Liver (tissue), 9 donors: ENCODE results near the gene YIPF5. TPM values are rescaled to one million over a fixed set of nuclear protein-coding genes. Genes with fewer than 3 reads are reported as not detected.

ENCODE experiments used
- DNase-seq: peaks from one replicate; pipeline ENCODE4 v3.0.0-alpha.2; 2017; ENCODE audit warnings: low spot score
- H3K27ac ChIP-seq, 2 donors: one replicate each; pipeline ENCODE4 v1.7.0; 2013; ENCODE audit warnings: inconsistent platforms in 2 of 2, low read length in 2 of 2, control low read depth in 1 of 2, low read depth in 1 of 2, mild to moderate bottlenecking in 1 of 2
- H3K27me3 ChIP-seq, 4 donors: one replicate each; pipeline versions ENCODE4 v1.6.1 to v1.7.0; 2013; ENCODE audit warnings: low read length in 3 of 4, inconsistent platforms in 1 of 4, mild to moderate bottlenecking in 1 of 4, moderate library complexity in 1 of 4; ENCODE audit not compliant: control insufficient read depth in 4 of 4, insufficient read depth in 4 of 4
- H3K36me3 ChIP-seq, 4 donors: one replicate each; pipeline versions ENCODE4 v1.6.1 to v1.7.0; 2013; ENCODE audit warnings: low read length in 3 of 4, mild to moderate bottlenecking in 3 of 4, low read depth in 1 of 4, moderate library complexity in 1 of 4; ENCODE audit not compliant: control insufficient read depth in 4 of 4, insufficient read depth in 3 of 4
- H3K4me1 ChIP-seq, 4 donors: one replicate each; pipeline versions ENCODE4 v1.6.1 to v1.7.0; 2013; ENCODE audit warnings: low read length in 3 of 4, mild to moderate bottlenecking in 3 of 4, moderate library complexity in 1 of 4; ENCODE audit not compliant: control insufficient read depth in 4 of 4, insufficient read depth in 4 of 4
- H3K4me3 ChIP-seq, 3 donors: one replicate each; pipeline versions ENCODE4 v1.6.1 to v1.7.0; 2013; ENCODE audit warnings: low read length in 3 of 3, control low read depth in 1 of 3, low read depth in 1 of 3, mild to moderate bottlenecking in 1 of 3
- H3K9ac ChIP-seq, 2 donors: one replicate each; pipeline ENCODE4 v1.7.0; 2013; ENCODE audit warnings: low read length in 2 of 2, mild to moderate bottlenecking in 2 of 2, moderate library complexity in 2 of 2, control low read depth in 1 of 2, low read depth in 1 of 2
- H3K9me3 ChIP-seq, 4 donors: one replicate each; pipeline versions ENCODE4 v1.6.1 to v1.7.0; 2013; ENCODE audit warnings: low read length in 3 of 4; ENCODE audit not compliant: control insufficient read depth in 4 of 4
- ATF3 ChIP-seq: IDR thresholded peaks from 2 replicates; pipeline ENCODE4 v1.6.1; 2016; ENCODE audit warnings: antibody characterized with exemption
- CTCF ChIP-seq: fragments of 150-350 bp; IDR thresholded peaks from 2 replicates; pipeline ENCODE4 v1.5.1; 2017; ENCODE audit warnings: improper control_type of control experiment, low read depth, low read length; ENCODE audit not compliant: missing input control
- EGR1 ChIP-seq, 2 donors: IDR thresholded peaks; 2 replicates each; pipeline ENCODE4 v1.6.1; 2016 to 2018; ENCODE audit warnings: antibody characterized with exemption in 2 of 2, low read depth in 2 of 2
- FOXA1 ChIP-seq: IDR thresholded peaks from 2 replicates; pipeline ENCODE4 v1.6.1; 2016; ENCODE audit warnings: antibody characterized with exemption
- FOXA2 ChIP-seq: IDR thresholded peaks from 2 replicates; pipeline ENCODE4 v1.6.1; 2016; ENCODE audit warnings: antibody characterized with exemption
- GABPA ChIP-seq, 2 donors: IDR thresholded peaks in 1 of 2; conservative IDR thresholded peaks in 1 of 2; 2 replicates each; pipeline ENCODE4 v1.6.1; 2016; ENCODE audit warnings: antibody characterized with exemption in 2 of 2, mild to moderate bottlenecking in 1 of 2, moderate library complexity in 1 of 2
- HNF4A ChIP-seq, 2 donors: conservative IDR thresholded peaks; 2 replicates each; pipeline ENCODE4 v1.6.1; 2016; ENCODE audit warnings: antibody characterized with exemption in 2 of 2, mild to moderate bottlenecking in 2 of 2
- HNF4G ChIP-seq: IDR thresholded peaks from 2 replicates; pipeline ENCODE4 v1.6.1; 2016; ENCODE audit warnings: antibody characterized with exemption
- JUND ChIP-seq, 2 donors: IDR thresholded peaks; 2 replicates each; pipeline ENCODE4 v1.6.1; 2016; ENCODE audit warnings: antibody characterized with exemption in 2 of 2
- MAX ChIP-seq: IDR thresholded peaks from 2 replicates; pipeline ENCODE4 v1.6.1; 2016; ENCODE audit warnings: antibody characterized with exemption
- NR2F2 ChIP-seq: IDR thresholded peaks from 2 replicates; pipeline ENCODE4 v1.6.1; 2016; ENCODE audit warnings: antibody characterized with exemption
- RAD21 ChIP-seq, 2 donors: IDR thresholded peaks; 2 replicates each; pipeline ENCODE4 v1.6.1; 2016; ENCODE audit warnings: antibody characterized with exemption in 2 of 2, mild to moderate bottlenecking in 2 of 2
- REST ChIP-seq: IDR thresholded peaks from 2 replicates; pipeline ENCODE4 v1.6.1; 2016; ENCODE audit warnings: antibody characterized with exemption, mild to moderate bottlenecking
- RXRA ChIP-seq, 2 donors: IDR thresholded peaks; 2 replicates each; pipeline ENCODE4 v1.6.1; 2017 to 2018; ENCODE audit warnings: antibody characterized with exemption in 2 of 2, mild to moderate bottlenecking in 1 of 2
- SP1 ChIP-seq: IDR thresholded peaks from 2 replicates; pipeline ENCODE4 v1.6.1; 2018; ENCODE audit warnings: antibody characterized with exemption, mild to moderate bottlenecking
- TAF1 ChIP-seq: conservative IDR thresholded peaks from 2 replicates; pipeline ENCODE4 v1.6.1; 2016; ENCODE audit warnings: antibody characterized with exemption, mild to moderate bottlenecking
- ZBTB33 ChIP-seq: IDR thresholded peaks from 2 replicates; pipeline ENCODE4 v1.6.1; 2016; ENCODE audit warnings: antibody characterized with exemption
- WGBS: extraction: QIAGEN DNeasy Blood & Tissue Kit; methylation state at CpG from one replicate; pipeline ENCODE4 v1.1.7; 2013; 5-methylcytosine and 5-hydroxymethylcytosine counted together
- polyA plus RNA-seq, 2 donors: library from polyadenylated mRNA; stranded (reverse) in 1 of 2; unstranded in 1 of 2; fragments of 200-250 nt in 1 of 2; fragments of >200 nt in 1 of 2; fragmentation: Nextera tagmentation in 1 of 2; extraction: Ambion mirVana in 1 of 2; gene quantifications; one replicate each; pipeline versions ENCODE4 v1.2.1 to v1.2.3, GENCODE V29; 2013 to 2015
- total RNA-seq, 2 donors: library from RNA; depleted of rRNA; stranded (reverse); fragments of >200 nt; gene quantifications; one replicate each; pipeline ENCODE4 v1.2.3, GENCODE V29; 2014
- donor health status: healthy.
- donor health status: healthy.
- donor health status: healthy.
- donor health status: healthy.
- donor health status: healthy.

Gene YIPF5
- total and polyA plus RNA-seq, 4 donors: 18.7 to 43.1 (median 20.6) TPM

GRCh38 chr5:144122641-144123040, 47.8 kb downstream of the YIPF5 start:
- TF ChIP-seq REST (no peak), NR2F2 (no peak), ZBTB33 (no peak), JUND (IDR thresholded peaks at IDR 0.05) (no peak)
- 82% methylated on average over 3 of the region's 3 CpGs for WGBS

GRCh38 chr5:144122081-144122480, 48.4 kb downstream of the YIPF5 start:
- Histone ChIP-seq H3K36me3 (no peaks in the 10 kb centered on the region), H3K4me3 (no peak overlapping the region), H3K9me3 (no peaks in the 10 kb centered on the region), H3K27me3 (no peaks in the 10 kb centered on the region), H3K9ac (no peak overlapping the region), H3K27ac (no peak overlapping the region), H3K4me1 (no peaks in the 10 kb centered on the region)
- 85% methylated on average over 2 of the region's 2 CpGs for WGBS
- TF ChIP-seq HNF4G (no peak), JUND (IDR thresholded peaks at IDR 0.05) (no peak), TAF1 (no peak), MAX (no peak), RAD21 (IDR thresholded peaks at IDR 0.05) (no peak), ZBTB33 (no peak), FOXA2 (no peak), REST (no peak), GABPA (IDR thresholded peaks at IDR 0.05 in 1 of 2, conservative IDR thresholded peaks at IDR 0.05 in 1 of 2) (no peak), SP1 (no peak), HNF4A (conservative IDR thresholded peaks at IDR 0.05) (no peak), NR2F2 (no peak), EGR1 (IDR thresholded peaks at IDR 0.05; ENCODE audit: low read depth in 2 of 2) (no peak), ATF3 (no peak), RXRA (IDR thresholded peaks at IDR 0.05) (no peak), CTCF (no peak), FOXA1 (no peak)
- DNase-seq: no peak

More at GRCh38 chr5:144122641-144123040, 47.8 kb downstream of the YIPF5 start:
- H3K9ac ChIP-seq: no peak overlapping the region
- H3K4me3 ChIP-seq: no peak overlapping the region
- H3K36me3 ChIP-seq: no peaks in the 10 kb centered on the region
- H3K27ac ChIP-seq: no peak overlapping the region
- H3K4me1 ChIP-seq: no peaks in the 10 kb centered on the region
- no peak for DNase-seq
- H3K9me3 ChIP-seq: no peaks in the 10 kb centered on the region
- no peaks in the 10 kb centered on the region for H3K27me3 ChIP-seq
